ENCODE results near the gene SYNDIG1. TPM values are rescaled to one million over a fixed set of nuclear protein-coding genes. Genes with fewer than 3 reads are reported as not detected.
A peak's percentile ranks its signal among the peaks of the same experiment; 100 is the strongest.

Gene SYNDIG1
- total and polyA plus RNA-seq, 2 of the 4 experiments (the other 2 are of a cell fraction): not detected

- H2BK5ac ChIP-seq (ENCODE audit: low read depth, low read length, poor library complexity, severe bottlenecking): no peak overlapping the region
- no peak overlapping the region for H3K9ac ChIP-seq (ENCODE audit: low read depth, low read length)
- H3K27ac ChIP-seq (ENCODE audit: insufficient read depth, low read length): no peak overlapping the region
- no peak overlapping the region for H2AK5ac ChIP-seq (ENCODE audit: low read depth, low read length)
- no peak overlapping the region for H2AK9ac ChIP-seq (replicated peaks; ENCODE audit: low read depth, low read length, poor library complexity)
- TF ChIP-seq SMC3 (IDR thresholded peaks at IDR 0.05; ENCODE audit: low read depth, low read length): no peak
- TF ChIP-seq RCOR1 (IDR thresholded peaks at IDR 0.05; ENCODE audit: insufficient replicate concordance, low read length): no peak
- intact Hi-C loops (cut with micrococcal nuclease) (no loop called here), dilution Hi-C loops (cut with HindIII; ENCODE audit: low sequenced_read_pairs, unreplicated experiment) (no loop called here), in situ Hi-C loops (cut with MboI; ENCODE audit: low sequenced_read_pairs) (no loop called here)
- no peaks in the 10 kb centered on the region for H3K79me1 ChIP-seq (ENCODE audit: low read depth in 1 of 2, low read length in 2 of 2)
- no peak overlapping the region for H3K56ac ChIP-seq (ENCODE audit: extremely low read depth, insufficient read depth, low read length)
- CTCF ChIA-PET: interaction anchor here (0.6 kb wide), 1 partner anchor 15 kb away, joined by 3 read pairs; no protein-coding TSS in a partner anchor
- no peaks in the 10 kb centered on the region for H3K36me3 ChIP-seq (ENCODE audit: control insufficient read depth, insufficient read depth, low read length)
- no peaks in the 10 kb centered on the region for H3K9me1 ChIP-seq (ENCODE audit: insufficient read depth, low read length)
- no peak overlapping the region for H2BK15ac ChIP-seq (ENCODE audit: low read depth, low read length)
- no peaks in the 10 kb centered on the region for H4K20me1 ChIP-seq (ENCODE audit: insufficient read depth, low read length)
- H4K8ac ChIP-seq (ENCODE audit: low read depth in 2 of 2, low read length in 2 of 2): no peak overlapping the region
- no peak overlapping the region for H3K4me3 ChIP-seq (ENCODE audit: insufficient read depth, low read depth, low read length)
- ATAC-seq (ENCODE audit: low read depth) (peak; percentile 51; the same call in 1 of the 2 replicates), DNase-seq (peak; percentile 59)
- H3K4me1 ChIP-seq (ENCODE audit: control insufficient read depth, insufficient read depth, low read length): no peaks in the 10 kb centered on the region
- no peak overlapping the region for H3K23ac ChIP-seq (ENCODE audit: low read depth, low read length)
- no peak overlapping the region for H3K14ac ChIP-seq (replicated peaks; ENCODE audit: low read depth, low read length)
- no peak overlapping the region for H2AFZ ChIP-seq (replicated peaks; ENCODE audit: low read length, poor library complexity)
- no peak overlapping the region for H3K18ac ChIP-seq (ENCODE audit: low read depth, low read length)
- no peak overlapping the region for H3K4me2 ChIP-seq (ENCODE audit: low read depth, low read length)
- H3K27me3 ChIP-seq (ENCODE audit: control insufficient read depth, insufficient read depth, low read length): peaks cover 12% of the 10 kb centered on the region
- H2BK120ac ChIP-seq (ENCODE audit: low read depth, low read length): no peak overlapping the region
- no TSS peak for BruUV-seq (replicated peaks)
- POLR2A ChIA-PET (ENCODE audit: unreplicated experiment): no interaction called here
- 49% methylated on average over 11 of the region's 26 CpGs; no CpG with 5 or more reads in 1 of the 2 experiments for WGBS, 2 experiments (ENCODE audit: extremely low coverage in 2 of 2, insufficient read length in 1 of 2)
- no peak overlapping the region for H2BK20ac ChIP-seq (ENCODE audit: low read depth, low read length)
- H4K91ac ChIP-seq (ENCODE audit: insufficient read depth, low read depth, low read length): no peak overlapping the region
- H4K5ac ChIP-seq (ENCODE audit: low read depth, low read length): no peak overlapping the region
- H3K4ac ChIP-seq (ENCODE audit: low read depth, low read length): no peak overlapping the region
- H3K9me3 ChIP-seq (ENCODE audit: control insufficient read depth, insufficient read depth, low read length): no peaks in the 10 kb centered on the region
These were observed 115.3 kb downstream of the SYNDIG1 start for GRCh38 chr20:24584538-24585356.

Measured in IMR-90 (cell line).